ENCODE results near the gene EZR. TPM values are rescaled to one million over a fixed set of nuclear protein-coding genes. Genes with fewer than 3 reads are reported as not detected.

EZR gene
- total and polyA plus RNA-seq, 2 of the 8 experiments (the other 6 are each of a cell fraction or from before 2014, with no cell fraction given), result 122 to 286 TPM

GRCh38 chr6:158854214-158855101 lies 35.3 kb upstream of the EZR start (continued):
- TF ChIP-seq, protein P1, sequence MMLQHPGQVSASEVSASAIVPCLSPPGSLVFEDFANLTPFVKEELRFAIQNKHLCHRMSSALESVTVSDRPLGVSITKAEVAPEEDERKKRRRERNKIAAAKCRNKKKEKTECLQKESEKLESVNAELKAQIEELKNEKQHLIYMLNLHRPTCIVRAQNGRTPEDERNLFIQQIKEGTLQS (IDR thresholded peaks at IDR 0.05; ENCODE audit: insufficient read depth, low read depth, low read length), result no peak
